ENCODE measurements around the gene RAD18.

DNA sequence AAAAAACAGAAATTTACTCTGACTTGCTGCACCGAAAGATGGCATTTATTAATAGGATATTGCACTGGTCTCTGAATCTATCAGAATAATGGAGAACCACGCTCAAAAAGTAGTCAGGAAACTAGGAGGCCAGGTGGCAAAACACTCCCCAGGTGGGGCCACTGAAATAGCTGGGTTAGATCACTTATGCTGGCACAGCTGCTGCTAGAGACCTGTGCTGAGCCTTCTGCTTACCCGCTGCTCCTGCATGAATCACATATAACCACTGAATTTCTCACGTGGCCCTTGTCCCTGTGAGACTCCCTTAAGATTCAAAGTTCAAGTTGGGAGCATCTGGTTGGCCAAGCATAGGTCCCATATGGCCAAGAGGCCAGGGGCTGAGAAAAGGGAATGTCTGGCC is 127.9 kb downstream of the RAD18 start:
- TF ChIP-seq, protein P1, sequence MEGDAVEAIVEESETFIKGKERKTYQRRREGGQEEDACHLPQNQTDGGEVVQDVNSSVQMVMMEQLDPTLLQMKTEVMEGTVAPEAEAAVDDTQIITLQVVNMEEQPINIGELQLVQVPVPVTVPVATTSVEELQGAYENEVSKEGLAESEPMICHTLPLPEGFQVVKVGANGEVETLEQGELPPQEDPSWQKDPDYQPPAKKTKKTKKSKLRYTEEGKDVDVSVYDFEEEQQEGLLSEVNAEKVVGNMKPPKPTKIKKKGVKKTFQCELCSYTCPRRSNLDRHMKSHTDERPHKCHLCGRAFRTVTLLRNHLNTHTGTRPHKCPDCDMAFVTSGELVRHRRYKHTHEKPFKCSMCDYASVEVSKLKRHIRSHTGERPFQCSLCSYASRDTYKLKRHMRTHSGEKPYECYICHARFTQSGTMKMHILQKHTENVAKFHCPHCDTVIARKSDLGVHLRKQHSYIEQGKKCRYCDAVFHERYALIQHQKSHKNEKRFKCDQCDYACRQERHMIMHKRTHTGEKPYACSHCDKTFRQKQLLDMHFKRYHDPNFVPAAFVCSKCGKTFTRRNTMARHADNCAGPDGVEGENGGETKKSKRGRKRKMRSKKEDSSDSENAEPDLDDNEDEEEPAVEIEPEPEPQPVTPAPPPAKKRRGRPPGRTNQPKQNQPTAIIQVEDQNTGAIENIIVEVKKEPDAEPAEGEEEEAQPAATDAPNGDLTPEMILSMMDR (IDR thresholded peaks at IDR 0.05), result no peak
- TF ChIP-seq POLR2A (IDR thresholded peaks at IDR 0.05), result no peak
